Vagina (tissue), 2 donors: ENCODE results near the gene TRPM4. TPM values are rescaled to one million over a fixed set of nuclear protein-coding genes. Genes with fewer than 3 reads are reported as not detected.
A peak's percentile ranks its signal among the peaks of the same experiment; 100 is the strongest.
"Not testable (repeated sequence)": the region's sequence is repeated elsewhere in the genome, so short reads cannot be mapped to it uniquely, and the experiment has no call there.

Source experiments
- DNase-seq, 2 donors: peaks; one replicate each; pipeline ENCODE4 v3.0.0-alpha.2; 2017; ENCODE audit errors: extremely low spot score in 2 of 2
- H3K27ac ChIP-seq: fragments of 200-600 bp; sonication (generic); one replicate; pipeline ENCODE4 v1.5.1; 2019
- H3K27me3 ChIP-seq: fragments of 200-600 bp; sonication (generic); one replicate; pipeline ENCODE4 v1.5.1; 2019
- H3K36me3 ChIP-seq, 2 donors: fragments of 200-600 bp; sonication (generic); one replicate each; pipeline ENCODE4 v1.5.1; 2017 to 2019
- H3K4me1 ChIP-seq: fragments of 200-600 bp; sonication (generic); one replicate; pipeline ENCODE4 v1.5.1; 2019
- H3K4me3 ChIP-seq, 2 donors: fragments of 200-600 bp; sonication (generic); 1 replicate in 1 of 2; 2 replicates in 1 of 2; pipeline ENCODE4 v1.5.1; 2016 to 2019
- H3K9me3 ChIP-seq: fragments of 200-600 bp; sonication (generic); one replicate; pipeline ENCODE4 v1.5.1; 2019
- POLR2A ChIP-seq, 2 donors: fragments of 450-650 bp; IDR thresholded peaks; one replicate each; pipeline ENCODE4 v1.6.1; 2017; ENCODE audit warnings: antibody characterized with exemption in 2 of 2, mild to moderate bottlenecking in 2 of 2, moderate library complexity in 2 of 2
- POLR2AphosphoS5 ChIP-seq, 2 donors: sonication (generic); formaldehyde crosslinking; IDR thresholded peaks; one replicate each; pipeline ENCODE4 v1.9.0; 2017; ENCODE audit warnings: antibody characterized with exemption in 2 of 2, mild to moderate bottlenecking in 2 of 2, low read depth in 1 of 2; ENCODE audit not compliant: insufficient read depth in 1 of 2
- intact Hi-C: fragments of 100-400 bp; cut with DNase I; formaldehyde crosslinking; loops from one replicate; pipeline ENCODE4 v1.15.1; 2023
- total RNA-seq: library from RNA; depleted of rRNA; stranded (reverse); fragments of >200 nt; gene quantifications from one replicate; pipeline ENCODE4 v1.2.3, GENCODE V29; 2016
- TF ChIP-seq, protein P1 (sequence below), 3 experiments: fragments of 450-650 bp in 2 of 3; fragments of 200-600 bp in 1 of 3; sonication (generic) in 1 of 3; IDR thresholded peaks; one replicate each; pipeline ENCODE4 v1.5.1; 2017 to 2019; ENCODE audit warnings: antibody characterized with exemption in 3 of 3, mild to moderate bottlenecking in 2 of 3, moderate library complexity in 2 of 3

Gene TRPM4
- total RNA-seq, 1 donor from 2014 or later, result 22.8 TPM

DNA sequence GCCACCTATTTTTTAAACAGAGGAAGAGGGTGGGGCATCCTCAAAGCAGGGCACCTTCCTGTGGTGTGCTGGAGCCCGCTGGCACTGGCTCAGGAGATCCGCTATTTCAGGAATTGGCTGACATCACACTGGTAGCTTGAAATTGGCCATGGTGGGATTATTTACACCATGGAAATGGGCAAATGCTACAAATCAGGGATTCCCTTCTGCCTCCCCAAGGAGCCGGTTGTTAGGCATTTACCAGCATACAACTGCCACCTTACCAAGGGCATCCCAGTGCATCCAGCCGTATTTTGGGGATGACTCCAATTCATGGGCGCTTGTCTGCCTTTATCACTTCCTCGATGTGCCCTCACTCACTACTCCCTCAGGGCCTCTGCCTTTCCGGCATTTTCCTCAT, 16.6 kb upstream of the TRPM4 start:
- intact Hi-C loops, result loop anchor here (10.0 kb wide), 1 partner anchor 146 kb away; the partner anchor contains the start of genes GYS1 and RUVBL2
- peaks cover 20% of the 10 kb centered on the region for H3K4me1 ChIP-seq
- TF ChIP-seq POLR2A (IDR thresholded peaks at IDR 0.05) (no peak), POLR2AphosphoS5 (IDR thresholded peaks at IDR 0.05; ENCODE audit: insufficient read depth in 1 of 2, low read depth in 1 of 2) (no peak)
- TF ChIP-seq, protein P1, sequence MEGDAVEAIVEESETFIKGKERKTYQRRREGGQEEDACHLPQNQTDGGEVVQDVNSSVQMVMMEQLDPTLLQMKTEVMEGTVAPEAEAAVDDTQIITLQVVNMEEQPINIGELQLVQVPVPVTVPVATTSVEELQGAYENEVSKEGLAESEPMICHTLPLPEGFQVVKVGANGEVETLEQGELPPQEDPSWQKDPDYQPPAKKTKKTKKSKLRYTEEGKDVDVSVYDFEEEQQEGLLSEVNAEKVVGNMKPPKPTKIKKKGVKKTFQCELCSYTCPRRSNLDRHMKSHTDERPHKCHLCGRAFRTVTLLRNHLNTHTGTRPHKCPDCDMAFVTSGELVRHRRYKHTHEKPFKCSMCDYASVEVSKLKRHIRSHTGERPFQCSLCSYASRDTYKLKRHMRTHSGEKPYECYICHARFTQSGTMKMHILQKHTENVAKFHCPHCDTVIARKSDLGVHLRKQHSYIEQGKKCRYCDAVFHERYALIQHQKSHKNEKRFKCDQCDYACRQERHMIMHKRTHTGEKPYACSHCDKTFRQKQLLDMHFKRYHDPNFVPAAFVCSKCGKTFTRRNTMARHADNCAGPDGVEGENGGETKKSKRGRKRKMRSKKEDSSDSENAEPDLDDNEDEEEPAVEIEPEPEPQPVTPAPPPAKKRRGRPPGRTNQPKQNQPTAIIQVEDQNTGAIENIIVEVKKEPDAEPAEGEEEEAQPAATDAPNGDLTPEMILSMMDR (IDR thresholded peaks at IDR 0.05), result no peak
- H3K36me3 ChIP-seq, result no peaks in the 10 kb centered on the region
- no peaks in the 10 kb centered on the region for H3K9me3 ChIP-seq
- no peak overlapping the region for H3K27ac ChIP-seq
- H3K4me3 ChIP-seq, result no peak overlapping the region
- no peaks in the 10 kb centered on the region for H3K27me3 ChIP-seq
- DNase-seq, result no peak

DNA sequence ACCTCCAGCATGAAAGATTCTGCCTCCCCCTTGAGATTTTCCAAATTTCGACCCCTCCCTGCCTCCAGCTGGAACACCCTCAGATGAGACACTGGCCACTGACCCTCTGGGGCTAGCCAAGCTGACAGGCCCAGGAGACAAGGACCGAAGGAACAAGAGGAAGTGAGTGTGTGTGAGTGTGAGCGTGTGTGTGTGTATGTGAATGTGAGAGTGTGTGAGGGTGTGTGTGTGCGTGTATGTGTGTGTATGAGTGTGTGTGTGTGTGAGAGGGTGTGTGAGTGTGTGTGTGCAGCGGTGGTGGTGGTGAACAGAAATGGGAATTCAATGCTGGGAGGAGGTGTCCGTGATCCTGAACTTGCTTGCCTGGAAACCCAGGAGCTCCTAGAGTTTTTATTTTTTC, 16.2 kb upstream of the TRPM4 start:
- TF ChIP-seq POLR2AphosphoS5 (IDR thresholded peaks at IDR 0.05; ENCODE audit: insufficient read depth in 1 of 2, low read depth in 1 of 2) (no peak), POLR2A (IDR thresholded peaks at IDR 0.05) (no peak)
- TF ChIP-seq, protein P1 (IDR thresholded peaks at IDR 0.05), result no peak
- Histone ChIP-seq H3K9me3 (no peaks in the 10 kb centered on the region), H3K27me3 (no peaks in the 10 kb centered on the region), H3K4me3 (no peak overlapping the region), H3K27ac (no peak overlapping the region), H3K4me1 (peaks cover 24% of the 10 kb centered on the region), H3K36me3 (no peaks in the 10 kb centered on the region)
- peak in 1 of 2 donors; percentile 79 for DNase-seq
- intact Hi-C loops, result loop anchor here (10.0 kb wide), 1 partner anchor 147 kb away; the partner anchor contains the start of genes GYS1 and RUVBL2

GRCh38 chr19:49142866-49143335, 14.7 kb upstream of the TRPM4 start:
- Histone ChIP-seq H3K27ac (no peak overlapping the region), H3K9me3 (no peaks in the 10 kb centered on the region), H3K27me3 (no peaks in the 10 kb centered on the region), H3K4me1 (peaks cover 25% of the 10 kb centered on the region), H3K36me3 (no peaks in the 10 kb centered on the region), H3K4me3 (peak overlapping the region; percentile 38 to 42)
- intact Hi-C loops, result loop anchor here (10.0 kb wide), 1 partner anchor 148 kb away; the partner anchor contains the start of genes GYS1 and RUVBL2
- DNase-seq, result peak in 1 of 2 donors; percentile 88
- no peak for TF ChIP-seq POLR2A (IDR thresholded peaks at IDR 0.05)
- peak; percentile 33 to 56 for TF ChIP-seq POLR2AphosphoS5 (IDR thresholded peaks at IDR 0.05; ENCODE audit: insufficient read depth in 1 of 2, low read depth in 1 of 2)
- TF ChIP-seq, protein P1 (IDR thresholded peaks at IDR 0.05), result no peak

GRCh38 chr19:49145573-49146407, 11.8 kb upstream of the TRPM4 start:
- no peak for DNase-seq
- intact Hi-C loops, result loop anchor here (5.0 to 10.0 kb wide), 2 partner anchors 48 to 151 kb away; partner anchors contain the start of genes GYS1 and RUVBL2
- Histone ChIP-seq H3K27me3 (no peaks in the 10 kb centered on the region), H3K4me1 (peaks cover 46% of the 10 kb centered on the region), H3K9me3 (no peaks in the 10 kb centered on the region), H3K27ac (no peak overlapping the region), H3K4me3 (no peak overlapping the region), H3K36me3 (no peaks in the 10 kb centered on the region)
- TF ChIP-seq, protein P1 (IDR thresholded peaks at IDR 0.05), result peak; percentile 73 to 74 (median 74)
- TF ChIP-seq POLR2AphosphoS5 (IDR thresholded peaks at IDR 0.05; ENCODE audit: insufficient read depth in 1 of 2, low read depth in 1 of 2) (no peak), POLR2A (IDR thresholded peaks at IDR 0.05) (no peak)

- not testable (repeated sequence) for H3K9me3 ChIP-seq, H3K27me3 ChIP-seq, H3K36me3 ChIP-seq, H3K4me3 ChIP-seq, H3K27ac ChIP-seq, DNase-seq
- peaks cover 52% of the 10 kb centered on the region for H3K4me1 ChIP-seq
- intact Hi-C loops, result loop anchor here (5.0 to 10.0 kb wide), 2 partner anchors 49 to 152 kb away; partner anchors contain the start of genes GYS1 and RUVBL2
Measured at GRCh38 chr19:49146408-49146770, 11.2 kb upstream of the TRPM4 start.
